Kidney (tissue), 14 donors: ENCODE results near the gene HSF5. TPM values are rescaled to one million over a fixed set of nuclear protein-coding genes. Genes with fewer than 3 reads are reported as not detected.

Experiments used
- DNase-seq, 5 donors: peaks; one replicate each; pipeline ENCODE4 v3.0.0-alpha.2; 2013 to 2020
- FAIRE-seq: peaks from 2 replicates; lab custom pipeline; 2012; peaks lifted over from hg19 to GRCh38; lab: Jason Lieb, UNC
- H3K27ac ChIP-seq, 2 donors: one replicate each; pipeline ENCODE4 v1.7.0; 2013; ENCODE audit warnings: low read depth in 2 of 2, low read length in 2 of 2, inconsistent platforms in 1 of 2
- H3K27me3 ChIP-seq: one replicate; pipeline ENCODE4 v1.7.1; 2013; ENCODE audit warnings: low read length, inconsistent platforms; ENCODE audit not compliant: control insufficient read depth, insufficient read depth
- H3K36me3 ChIP-seq, 3 donors: one replicate each; pipeline versions ENCODE4 v1.7.0 to v1.7.1; 2013; ENCODE audit warnings: low read length in 3 of 3, control low read depth in 1 of 3, inconsistent platforms in 1 of 3; ENCODE audit not compliant: insufficient read depth in 3 of 3, control insufficient read depth in 2 of 3
- H3K4me1 ChIP-seq, 3 donors: one replicate each; pipeline versions ENCODE4 v1.7.0 to v1.7.1; 2013; ENCODE audit warnings: low read length in 3 of 3, inconsistent platforms in 1 of 3, low read depth in 1 of 3; ENCODE audit not compliant: control insufficient read depth in 2 of 3, insufficient read depth in 2 of 3
- H3K4me3 ChIP-seq, 3 donors: one replicate each; pipeline versions ENCODE4 v1.7.0 to v1.8.1; 2013; ENCODE audit warnings: low read length in 3 of 3, control low read depth in 1 of 3, inconsistent platforms in 1 of 3
- H3K9ac ChIP-seq, 3 donors: one replicate each; pipeline versions ENCODE4 v1.7.0 to v1.7.1; 2013; ENCODE audit warnings: low read length in 3 of 3, control low read depth in 1 of 3, inconsistent platforms in 1 of 3
- H3K9me3 ChIP-seq, 3 donors: one replicate each; pipeline versions ENCODE4 v1.7.0 to v1.7.1; 2013; ENCODE audit warnings: low read length in 3 of 3, control low read depth in 1 of 3, inconsistent platforms in 1 of 3; ENCODE audit not compliant: control insufficient read depth in 2 of 3, insufficient read depth in 1 of 3
- intact Hi-C: fragments of 100-400 bp; cut with DNase I; formaldehyde crosslinking; loops from one replicate; pipeline ENCODE4 v1.11.1; 2022
- polyA plus RNA-seq: library from polyadenylated mRNA; stranded (reverse); fragments of 350-450 nt; fragmentation: Illumina TruSeq; extraction: RNeasy Lipid Tissue Mini Kit (QIAGEN cat#74804); gene quantifications from one replicate; pipeline ENCODE4 v1.2.3, GENCODE V29; 2014; ENCODE audit warnings: low read depth, low replicate concordance; ENCODE audit not compliant: insufficient read depth
- total RNA-seq: library from RNA; stranded (reverse); fragmentation: NEBNext Ultra II Directional; extraction: Animal tissue kit (Norgen Biotek cat#: 25700); gene quantifications from one replicate; pipeline ENCODE4 v1.2.1, GENCODE V29; 2021
- TF ChIP-seq, protein P1 (sequence below): IDR thresholded peaks from 3 replicates; pipeline ENCODE4 v1.5.1; 2012; ENCODE audit warnings: mild to moderate bottlenecking, moderate library complexity, borderline replicate concordance; ENCODE audit not compliant: insufficient read depth; ENCODE audit errors: extremely low read depth
- donor health status: control.
- donor health status: control.
- donor health status: control.
- donor health status: control.
- donor health status: control.
- donor health status: DM: yes; HTN: yes; CAD: no.
- donor health status: Normal renal cell carcinoma (clear cell type).

Gene HSF5
- total and polyA plus RNA-seq, 2 donors from 2014 or later, result 0.19 TPM; not detected in 1

DNA sequence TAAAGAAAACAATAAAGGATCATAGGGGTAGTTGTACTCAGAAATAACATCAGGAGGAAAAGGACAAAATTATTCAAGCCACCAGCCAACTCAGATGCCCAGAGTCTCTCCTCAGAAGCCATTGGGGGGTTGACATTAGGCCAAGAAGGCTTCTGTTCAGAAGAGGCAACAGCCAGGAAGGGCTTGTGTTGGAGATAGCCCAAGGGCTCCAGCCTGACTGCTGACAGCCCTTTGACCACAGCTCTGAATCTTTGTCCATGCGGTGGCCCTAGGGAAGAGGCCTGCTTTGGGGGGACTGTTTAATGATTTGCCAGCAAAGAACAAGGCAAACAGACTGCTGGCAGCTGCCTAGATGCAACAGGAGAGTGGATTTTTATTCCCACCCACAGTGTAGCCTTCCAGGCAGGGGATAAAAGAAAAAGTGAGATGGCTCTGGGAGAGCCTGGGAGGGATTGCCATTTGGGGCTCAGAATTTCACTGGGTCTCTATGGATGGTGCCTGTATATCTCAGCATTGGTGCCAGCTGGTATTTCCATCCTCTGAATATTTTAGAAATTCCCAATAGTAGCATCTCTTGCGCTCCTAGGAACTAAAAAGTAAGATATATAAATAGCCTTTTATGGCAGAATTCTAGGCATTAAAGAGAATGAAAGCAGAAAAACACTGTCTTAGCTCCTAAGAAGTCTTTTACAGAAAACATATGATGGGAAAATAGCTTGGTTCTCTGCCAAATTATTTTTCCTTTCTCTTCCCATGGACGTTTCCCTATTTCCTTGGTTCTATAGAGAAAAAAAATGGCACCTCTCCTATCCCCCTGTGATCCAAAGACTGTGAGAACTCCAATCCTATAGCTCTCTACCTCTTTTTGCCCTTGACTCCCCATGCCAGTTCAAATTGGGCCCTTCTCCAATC is 106.8 kb downstream of the HSF5 start:
- no peak overlapping the region for H3K9ac ChIP-seq
- intact Hi-C loops, result no loop called here
- FAIRE-seq (no peak), DNase-seq (peak in 3 of 5 donors; percentile 31 to 75 (median 62))
- TF ChIP-seq, protein P1, sequence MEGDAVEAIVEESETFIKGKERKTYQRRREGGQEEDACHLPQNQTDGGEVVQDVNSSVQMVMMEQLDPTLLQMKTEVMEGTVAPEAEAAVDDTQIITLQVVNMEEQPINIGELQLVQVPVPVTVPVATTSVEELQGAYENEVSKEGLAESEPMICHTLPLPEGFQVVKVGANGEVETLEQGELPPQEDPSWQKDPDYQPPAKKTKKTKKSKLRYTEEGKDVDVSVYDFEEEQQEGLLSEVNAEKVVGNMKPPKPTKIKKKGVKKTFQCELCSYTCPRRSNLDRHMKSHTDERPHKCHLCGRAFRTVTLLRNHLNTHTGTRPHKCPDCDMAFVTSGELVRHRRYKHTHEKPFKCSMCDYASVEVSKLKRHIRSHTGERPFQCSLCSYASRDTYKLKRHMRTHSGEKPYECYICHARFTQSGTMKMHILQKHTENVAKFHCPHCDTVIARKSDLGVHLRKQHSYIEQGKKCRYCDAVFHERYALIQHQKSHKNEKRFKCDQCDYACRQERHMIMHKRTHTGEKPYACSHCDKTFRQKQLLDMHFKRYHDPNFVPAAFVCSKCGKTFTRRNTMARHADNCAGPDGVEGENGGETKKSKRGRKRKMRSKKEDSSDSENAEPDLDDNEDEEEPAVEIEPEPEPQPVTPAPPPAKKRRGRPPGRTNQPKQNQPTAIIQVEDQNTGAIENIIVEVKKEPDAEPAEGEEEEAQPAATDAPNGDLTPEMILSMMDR, result no peak
- no peak overlapping the region for H3K4me3 ChIP-seq
- peak overlapping the region in 1 of 2 donors; percentile 30 for H3K27ac ChIP-seq
- no peaks in the 10 kb centered on the region for H3K36me3 ChIP-seq
- H3K27me3 ChIP-seq, result no peaks in the 10 kb centered on the region
- H3K4me1 ChIP-seq, result peaks cover 13 to 36% (median 34%) of the 10 kb centered on the region in 3 donors
- no peaks in the 10 kb centered on the region for H3K9me3 ChIP-seq

DNA sequence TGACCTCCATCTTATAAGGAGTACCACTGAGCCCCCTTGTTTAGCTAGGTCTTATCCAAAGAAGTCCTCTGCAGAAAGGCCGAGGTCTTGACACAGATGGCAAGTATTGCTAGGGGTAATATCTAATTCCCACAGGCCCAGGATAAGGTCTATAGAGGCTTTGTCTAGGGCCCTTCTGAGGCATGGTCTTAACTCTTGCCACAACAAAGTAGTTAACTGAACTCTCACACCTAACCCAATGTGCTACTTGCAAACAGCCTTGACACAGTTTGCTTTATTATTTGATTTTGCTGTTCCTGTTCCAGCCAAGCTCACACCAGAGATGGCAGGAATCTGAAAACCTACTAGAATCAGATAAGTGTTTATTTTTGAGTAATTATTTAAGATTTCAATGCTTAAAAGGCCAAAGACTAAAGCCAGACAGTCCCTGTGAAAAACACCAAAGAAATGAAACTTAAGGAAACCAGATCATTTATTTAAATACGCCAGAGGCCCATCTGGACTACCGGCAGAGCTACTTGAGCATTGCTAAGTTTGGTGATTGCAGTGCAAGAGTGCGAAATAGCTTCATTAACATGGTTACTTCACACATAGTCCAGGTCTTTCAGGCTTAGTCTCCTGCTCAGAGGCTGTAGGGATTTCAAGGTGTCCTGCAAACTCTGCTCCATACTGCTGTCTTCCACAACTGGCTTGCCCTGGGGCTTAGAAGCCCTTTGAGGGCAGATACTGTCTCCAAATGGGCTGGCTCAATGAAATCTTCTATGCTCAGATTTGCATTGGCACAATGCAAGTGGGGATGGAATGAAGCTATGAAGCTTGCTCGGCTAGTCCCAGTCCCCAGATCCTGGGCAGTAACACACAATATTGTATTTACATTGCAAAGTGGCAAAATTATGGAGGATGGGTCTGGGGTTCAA is 107.7 kb downstream of the HSF5 start:
- Histone ChIP-seq H3K27me3 (no peaks in the 10 kb centered on the region), H3K9me3 (no peaks in the 10 kb centered on the region), H3K27ac (peak overlapping the region in 1 of 2 donors; percentile 23), H3K9ac (no peak overlapping the region), H3K4me3 (no peak overlapping the region), H3K36me3 (no peaks in the 10 kb centered on the region), H3K4me1 (peaks cover 13 to 42% (median 37%) of the 10 kb centered on the region in 3 donors)
- intact Hi-C loops, result no loop called here
- FAIRE-seq (no peak), DNase-seq (no peak)
- TF ChIP-seq, protein P1, result no peak

DNA sequence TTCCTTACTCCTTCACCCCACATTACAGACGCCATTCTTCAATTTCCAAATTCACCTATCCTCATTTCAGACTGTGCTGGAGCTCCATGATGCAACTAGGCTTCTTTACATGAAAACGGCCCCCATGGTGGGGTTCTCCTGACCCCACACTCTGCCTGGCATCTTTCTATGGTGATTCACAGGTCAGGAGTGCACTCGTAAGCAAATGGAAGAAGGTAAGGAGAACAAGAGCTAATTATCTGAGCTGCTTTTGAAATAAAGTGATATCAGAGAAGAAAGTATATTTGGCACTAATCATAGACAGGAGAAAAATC is 108.7 kb downstream of the HSF5 start:
- Histone ChIP-seq H3K27me3 (no peaks in the 10 kb centered on the region), H3K27ac (peak overlapping the region in 1 of 2 donors; percentile 28), H3K9ac (no peak overlapping the region), H3K4me1 (peaks cover 13 to 46% (median 37%) of the 10 kb centered on the region in 3 donors), H3K9me3 (no peaks in the 10 kb centered on the region), H3K4me3 (no peak overlapping the region), H3K36me3 (no peaks in the 10 kb centered on the region)
- intact Hi-C loops, result no loop called here
- FAIRE-seq (no peak), DNase-seq (no peak)
- TF ChIP-seq, protein P1, result no peak
